NCI-H128 (cell line): ENCODE measurements around the gene SYT9.

Experiments
- DNase-seq: peaks from one replicate; lab custom pipeline; 2025; ENCODE audit not compliant: unreplicated experiment; lab: John Stamatoyannopoulos, UW

SYT9 gene

GRCh38 chr11:7251836-7252682 is at the start of gene SYT9:
Gene SYT9 (plus strand): TSS chr11:7251904. CDS start chr11:7252187, 283 bp downstream.
- no peak for DNase-seq

- DNase-seq = no peak
These were observed 49.3 kb upstream of the SYT9 start for GRCh38 chr11:7202412-7202811.

- DNase-seq = no peak
These were observed 46.9 kb upstream of the SYT9 start for GRCh38 chr11:7204778-7205177.

- no peak for DNase-seq
These were observed 43.3 kb upstream of the SYT9 start for GRCh38 chr11:7208391-7208790.

- no peak for DNase-seq
These were observed 32.2 kb upstream of the SYT9 start for GRCh38 chr11:7219491-7219890.

- DNase-seq = no peak
These were observed 31.1 kb upstream of the SYT9 start for GRCh38 chr11:7220636-7221035.

- DNase-seq = no peak
These were observed 29.1 kb upstream of the SYT9 start for GRCh38 chr11:7222619-7223018.

GRCh38 chr11:7239877-7240276 is 11.8 kb upstream of the SYT9 start:
- no peak for DNase-seq

- DNase-seq = no peak
These were observed 6.4 kb upstream of the SYT9 start for GRCh38 chr11:7245341-7245740.

- no peak for DNase-seq
These were observed 5.5 kb upstream of the SYT9 start for GRCh38 chr11:7246179-7246578.

- no peak for DNase-seq
These were observed 1.5 kb upstream of the SYT9 start for GRCh38 chr11:7250166-7250565.

GRCh38 chr11:7251487-7251835 is 243 bp upstream of the SYT9 start:
- DNase-seq = no peak

GRCh38 chr11:7252683-7253213 is 1.0 kb downstream of the SYT9 start:
- DNase-seq = no peak

GRCh38 chr11:7253800-7254199 is 2.1 kb downstream of the SYT9 start:
- no peak for DNase-seq

- DNase-seq = no peak
These were observed 3.1 kb downstream of the SYT9 start for GRCh38 chr11:7254731-7255291.

GRCh38 chr11:7256943-7257342 is 5.2 kb downstream of the SYT9 start:
- DNase-seq = no peak

- DNase-seq = no peak
These were observed 6.0 kb downstream of the SYT9 start for GRCh38 chr11:7257724-7258123.

- no peak for DNase-seq
These were observed 9.9 kb downstream of the SYT9 start for GRCh38 chr11:7261578-7261977.

GRCh38 chr11:7262672-7263071 is 11.0 kb downstream of the SYT9 start:
- no peak for DNase-seq

GRCh38 chr11:7263842-7264241 is 12.1 kb downstream of the SYT9 start:
- DNase-seq = no peak

- DNase-seq = no peak
These were observed 17.1 kb downstream of the SYT9 start for GRCh38 chr11:7268758-7269157.

GRCh38 chr11:7270233-7270865 is 18.6 kb downstream of the SYT9 start:
- DNase-seq = no peak
